Superior temporal gyrus (tissue), 1 donor: Measurements from ENCODE around the gene DCC.

Source experiments
- DNase-seq: peaks from one replicate; pipeline ENCODE4 v3.0.0-alpha.2; 2016; ENCODE audit errors: extremely low spot score

The DCC gene

GRCh38 chr18:52907543-52908308, 567.7 kb downstream of the DCC start:
- DNase-seq = peak; percentile 64

GRCh38 chr18:52914148-52914547, 574.2 kb downstream of the DCC start:
- no peak for DNase-seq

GRCh38 chr18:52920665-52921064, 580.7 kb downstream of the DCC start:
- no peak for DNase-seq

- no peak for DNase-seq
Observed at GRCh38 chr18:52933356-52933755, 593.4 kb downstream of the DCC start.

- no peak for DNase-seq
Observed at GRCh38 chr18:52936931-52937330, 596.9 kb downstream of the DCC start.

GRCh38 chr18:52937840-52938239, 597.8 kb downstream of the DCC start:
- no peak for DNase-seq

- no peak for DNase-seq
Observed at GRCh38 chr18:52945552-52945951, 605.6 kb downstream of the DCC start.

GRCh38 chr18:52948868-52949444, 609.0 kb downstream of the DCC start:
- DNase-seq = no peak

GRCh38 chr18:52950155-52950554, 610.2 kb downstream of the DCC start:
- DNase-seq = no peak

- no peak for DNase-seq
Observed at GRCh38 chr18:52953387-52953786, 613.4 kb downstream of the DCC start.

GRCh38 chr18:52963481-52963880, 623.5 kb downstream of the DCC start:
- no peak for DNase-seq

- no peak for DNase-seq
Observed at GRCh38 chr18:52970686-52971085, 630.7 kb downstream of the DCC start.

GRCh38 chr18:52971097-52971496, 631.1 kb downstream of the DCC start:
- DNase-seq = no peak

GRCh38 chr18:52979892-52980291, 639.9 kb downstream of the DCC start:
- no peak for DNase-seq

- DNase-seq = no peak
Observed at GRCh38 chr18:52991246-52991645, 651.2 kb downstream of the DCC start.

- DNase-seq = no peak
Observed at GRCh38 chr18:52992041-52992440, 652.0 kb downstream of the DCC start.

- DNase-seq = no peak
Observed at GRCh38 chr18:52995875-52996274, 655.9 kb downstream of the DCC start.

- no peak for DNase-seq
Observed at GRCh38 chr18:52999633-53000032, 659.6 kb downstream of the DCC start.

GRCh38 chr18:53004798-53005197, 664.8 kb downstream of the DCC start:
- no peak for DNase-seq

GRCh38 chr18:53018791-53019190, 678.8 kb downstream of the DCC start:
- DNase-seq = no peak

GRCh38 chr18:53025247-53025646, 685.2 kb downstream of the DCC start:
- no peak for DNase-seq

- no peak for DNase-seq
Observed at GRCh38 chr18:53028565-53028964, 688.6 kb downstream of the DCC start.

- no peak for DNase-seq
Observed at GRCh38 chr18:53033128-53033527, 693.1 kb downstream of the DCC start.

GRCh38 chr18:53038608-53039007, 698.6 kb downstream of the DCC start:
- no peak for DNase-seq
